Stomach (tissue), 9 donors: ENCODE results near the gene FTSJ3. TPM values are rescaled to one million over a fixed set of nuclear protein-coding genes. Genes with fewer than 3 reads are reported as not detected.

ENCODE experiments used
- DNase-seq, 2 donors: peaks; one replicate each; pipeline versions ENCODE4 v3.0.0 to v3.0.0-alpha.2; 2013 to 2019
- H3K27ac ChIP-seq, 5 donors: fragments of 200-600 bp in 4 of 5; sonication (generic) in 4 of 5; one replicate each; pipeline ENCODE4 v1.5.1; 2013 to 2019; ENCODE audit warnings: mild to moderate bottlenecking in 1 of 5, moderate library complexity in 1 of 5
- H3K27me3 ChIP-seq, 3 donors: fragments of 200-600 bp; sonication (generic); one replicate each; pipeline ENCODE4 v1.5.1; 2017 to 2019; ENCODE audit warnings: mixed run types in 1 of 3
- H3K36me3 ChIP-seq, 4 donors: fragments of 200-600 bp; sonication (generic); 1 replicate in 3 of 4; 2 replicates in 1 of 4; pipeline ENCODE4 v1.5.1; 2016 to 2019
- H3K4me1 ChIP-seq, 4 donors: fragments of 200-600 bp; sonication (generic); one replicate each; pipeline ENCODE4 v1.5.1; 2016 to 2019
- H3K4me3 ChIP-seq, 4 donors: fragments of 200-600 bp; sonication (generic) in 3 of 4; one replicate each; pipeline ENCODE4 v1.5.1; 2016 to 2019; ENCODE audit warnings: mild to moderate bottlenecking in 1 of 4
- H3K9me3 ChIP-seq, 4 donors: fragments of 200-600 bp; sonication (generic); one replicate each; pipeline ENCODE4 v1.5.1; 2016 to 2019
- EP300 ChIP-seq: sonication (generic); formaldehyde crosslinking; IDR thresholded peaks from one replicate; pipeline ENCODE4 v1.6.1; 2017; ENCODE audit warnings: antibody characterized with exemption
- WGBS, 5 donors: extraction: QIAGEN DNeasy Blood & Tissue Kit in 3 of 5; methylation state at CpG; one replicate each; pipeline versions ENCODE4 v1.1.5 to v1.1.7; 2013 to 2018; 5-methylcytosine and 5-hydroxymethylcytosine counted together
- intact Hi-C: fragments of 100-400 bp; cut with DNase I; formaldehyde crosslinking; loops from one replicate; pipeline ENCODE4 v1.15.1; 2023; ENCODE audit warnings: low total_unique reads
- polyA plus RNA-seq, 3 donors: library from polyadenylated mRNA; stranded (reverse); fragments of 200-250 nt; gene quantifications; one replicate each; pipeline ENCODE4 v1.2.3, GENCODE V29; 2013
- total RNA-seq, 5 donors: library from RNA; depleted of rRNA; stranded (reverse); fragments of >200 nt; gene quantifications; one replicate each; pipeline versions ENCODE4 v1.1.0 to v1.2.3, GENCODE V29; 2014 to 2016
- donor health status: healthy with polysubstance abuse.
- donor health status: Bipolar disorder and iron deficiency.
- donor health status: healthy.

Gene FTSJ3
- total and polyA plus RNA-seq, 8 donors: 3.5 to 54.0 (median 16.6) TPM

DNA sequence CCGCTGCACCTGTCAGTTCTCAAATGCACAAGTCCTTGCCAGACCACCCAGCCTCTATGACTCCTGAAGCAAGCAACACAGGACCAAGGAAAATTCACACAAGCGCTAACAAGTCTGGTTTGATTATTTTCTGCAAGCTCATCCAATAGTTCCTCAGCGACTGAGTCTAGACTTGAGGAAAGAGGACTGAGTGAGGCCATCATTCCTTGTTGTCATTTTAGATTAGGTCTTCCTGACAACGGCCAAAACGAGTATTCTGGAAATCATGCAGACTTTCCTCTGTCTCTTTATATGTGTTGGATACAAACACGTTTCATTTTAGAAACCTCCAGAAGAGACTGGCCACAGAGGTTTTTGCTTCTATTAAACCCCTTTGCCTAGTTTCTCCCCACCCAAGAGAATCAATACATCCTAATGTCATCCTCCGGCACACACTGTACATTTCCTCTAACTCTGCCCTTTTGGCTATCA, 54.6 kb downstream of the FTSJ3 start:
- Histone ChIP-seq H3K9me3 (no peaks in the 10 kb centered on the region), H3K4me1 (peaks cover 39 to 81% (median 59%) of the 10 kb centered on the region in 4 donors), H3K4me3 (peak overlapping the region; percentile 69 to 98 (median 93)), H3K36me3 (peaks cover 5 to 22% (median 18%) of the 10 kb centered on the region in 4 donors), H3K27me3 (no peaks in the 10 kb centered on the region), H3K27ac (peak overlapping the region; percentile 96 to 99 (median 98))
- intact Hi-C loops: no loop called here
- no peak for TF ChIP-seq EP300
- DNase-seq: peak in 1 of 2 donors; percentile 53
- 2 to 7% (median 3%) methylated on average over 7 of the region's 7 CpGs for WGBS, 5 donors

Other genes starting within 250 kb of the FTSJ3 start
- 10 to 100 TPM in 3 of 5 donors, 1 to 10 TPM in 2; 7.0 to 26.6 (median 10.4) TPM for gene TACO1, start 226.8 kb downstream of the FTSJ3 start, total RNA-seq
- gene TACO1, start 226.8 kb downstream of the FTSJ3 start, polyA plus RNA-seq: 10 to 100 TPM; 18.9 to 20.9 (median 20.9) TPM
- 10 to 100 TPM; 13.4 to 99.5 (median 28.5) TPM for gene MAP3K3, start 205.2 kb downstream of the FTSJ3 start, total RNA-seq
- 10 to 100 TPM in 2 of 3 donors, 1 to 10 TPM in 1; 9.3 to 16.9 (median 10.7) TPM for gene MAP3K3, start 205.2 kb downstream of the FTSJ3 start, polyA plus RNA-seq
- 10 to 100 TPM in 2 of 5 donors, 1 to 10 TPM in 3; 4.9 to 27.2 (median 9.6) TPM for gene LIMD2, start 127.5 kb downstream of the FTSJ3 start, total RNA-seq
- 10 to 100 TPM; 12.0 to 21.0 (median 20.2) TPM for gene LIMD2, start 127.5 kb downstream of the FTSJ3 start, polyA plus RNA-seq
- gene STRADA, start 85.9 kb downstream of the FTSJ3 start, total RNA-seq: 10 to 100 TPM; 15.8 to 56.2 (median 31.3) TPM
- 10 to 100 TPM in 2 of 3 donors, 1 to 10 TPM in 1; 9.8 to 17.7 (median 12.6) TPM for gene STRADA, start 85.9 kb downstream of the FTSJ3 start, polyA plus RNA-seq
- gene CCDC47, start 54.1 kb downstream of the FTSJ3 start, total RNA-seq: 100 to 1,000 TPM in 2 of 5 donors, 10 to 100 TPM in 3; 38.8 to 139 (median 69.4) TPM
- gene CCDC47, start 54.1 kb downstream of the FTSJ3 start, polyA plus RNA-seq: 10 to 100 TPM; 11.5 to 34.6 (median 18.5) TPM
- 100 to 1,000 TPM; 182 to 346 (median 205) TPM for gene DDX42, start 53.5 kb downstream of the FTSJ3 start, total RNA-seq
- gene DDX42, start 53.5 kb downstream of the FTSJ3 start, polyA plus RNA-seq: 10 to 100 TPM; 42.7 to 59.9 (median 52.7) TPM
- gene PSMC5, start 232 bp downstream of the FTSJ3 start, total RNA-seq: 100 to 1,000 TPM in 1 of 5 donors, 10 to 100 TPM in 4; 19.2 to 177 (median 80.1) TPM
- gene PSMC5, start 232 bp downstream of the FTSJ3 start, polyA plus RNA-seq: 100 to 1,000 TPM; 151 to 211 (median 153) TPM
- gene SMARCD2, start 15.0 kb upstream of the FTSJ3 start, total RNA-seq: 100 to 1,000 TPM in 3 of 5 donors, 10 to 100 TPM in 2; 90.6 to 244 (median 109) TPM
- 10 to 100 TPM; 65.1 to 86.9 (median 66.9) TPM for gene SMARCD2, start 15.0 kb upstream of the FTSJ3 start, polyA plus RNA-seq
- not detected for gene CSH2, start 46.0 kb upstream of the FTSJ3 start, total RNA-seq
- not detected for gene CSH2, start 46.0 kb upstream of the FTSJ3 start, polyA plus RNA-seq
- gene GH2, start 54.3 kb upstream of the FTSJ3 start, total RNA-seq: not detected
- gene GH2, start 54.3 kb upstream of the FTSJ3 start, polyA plus RNA-seq: not detected
- not detected for gene CSH1, start 68.9 kb upstream of the FTSJ3 start, total RNA-seq
- gene CSH1, start 68.9 kb upstream of the FTSJ3 start, polyA plus RNA-seq: not detected
- gene CSHL1, start 83.6 kb upstream of the FTSJ3 start, total RNA-seq: not detected
- gene CSHL1, start 83.6 kb upstream of the FTSJ3 start, polyA plus RNA-seq: not detected
- not detected for gene GH1, start 91.2 kb upstream of the FTSJ3 start, total RNA-seq
- gene GH1, start 91.2 kb upstream of the FTSJ3 start, polyA plus RNA-seq: not detected
- 1 to 10 TPM in 2 of 5 donors, not detected in 3; 4.8 to 5.3 TPM for gene CD79B, start 104.7 kb upstream of the FTSJ3 start, total RNA-seq
- gene CD79B, start 104.7 kb upstream of the FTSJ3 start, polyA plus RNA-seq: 1 to 10 TPM; 1.7 to 9.7 (median 8.1) TPM
- gene SCN4A, start 145.3 kb upstream of the FTSJ3 start, total RNA-seq: 1 to 10 TPM in 3 of 5 donors, not detected in 2; 1.2 to 2.7 (median 2.4) TPM
- under 1 TPM; 0.05 to 0.31 (median 0.19) TPM for gene SCN4A, start 145.3 kb upstream of the FTSJ3 start, polyA plus RNA-seq
- gene PRR29, start 170.7 kb upstream of the FTSJ3 start, total RNA-seq: under 1 TPM in 1 of 5 donors, not detected in 4; 0.92 TPM
- under 1 TPM in 2 of 3 donors, not detected in 1; 0.08 to 0.50 TPM for gene PRR29, start 170.7 kb upstream of the FTSJ3 start, polyA plus RNA-seq
- gene ICAM2, start 193.0 kb upstream of the FTSJ3 start, total RNA-seq: 10 to 100 TPM in 1 of 5 donors, 1 to 10 TPM in 2, not detected in 2; 4.7 to 25.3 (median 9.9) TPM
- 10 to 100 TPM in 2 of 3 donors, 1 to 10 TPM in 1; 8.2 to 15.4 (median 11.5) TPM for gene ICAM2, start 193.0 kb upstream of the FTSJ3 start, polyA plus RNA-seq